Upper lobe of left lung (tissue), 4 donors: ENCODE measurements around the gene COPZ1.

Experiments
- CTCF ChIP-seq, 6 experiments: fragments of 450-650 bp in 4 of 6; fragments of 200-600 bp in 2 of 6; sonication (generic) in 2 of 6; IDR thresholded peaks; one replicate each; pipeline ENCODE4 v1.5.1; 2016 to 2019; ENCODE audit warnings: antibody characterized with exemption in 6 of 6
- EP300 ChIP-seq, 4 donors: sonication (generic); formaldehyde crosslinking; IDR thresholded peaks; one replicate each; pipeline ENCODE4 v1.5.1; 2017; ENCODE audit warnings: antibody characterized with exemption in 4 of 4, control low read depth in 2 of 4
- POLR2A ChIP-seq, 4 donors: fragments of 450-650 bp; IDR thresholded peaks; one replicate each; pipeline ENCODE4 v1.5.1; 2016 to 2017; ENCODE audit warnings: antibody characterized with exemption in 4 of 4, mild to moderate bottlenecking in 2 of 4
- POLR2AphosphoS5 ChIP-seq, 2 donors: sonication (generic); formaldehyde crosslinking; IDR thresholded peaks; one replicate each; pipeline ENCODE4 v1.5.1; 2017; ENCODE audit warnings: antibody characterized with exemption in 2 of 2

DNA sequence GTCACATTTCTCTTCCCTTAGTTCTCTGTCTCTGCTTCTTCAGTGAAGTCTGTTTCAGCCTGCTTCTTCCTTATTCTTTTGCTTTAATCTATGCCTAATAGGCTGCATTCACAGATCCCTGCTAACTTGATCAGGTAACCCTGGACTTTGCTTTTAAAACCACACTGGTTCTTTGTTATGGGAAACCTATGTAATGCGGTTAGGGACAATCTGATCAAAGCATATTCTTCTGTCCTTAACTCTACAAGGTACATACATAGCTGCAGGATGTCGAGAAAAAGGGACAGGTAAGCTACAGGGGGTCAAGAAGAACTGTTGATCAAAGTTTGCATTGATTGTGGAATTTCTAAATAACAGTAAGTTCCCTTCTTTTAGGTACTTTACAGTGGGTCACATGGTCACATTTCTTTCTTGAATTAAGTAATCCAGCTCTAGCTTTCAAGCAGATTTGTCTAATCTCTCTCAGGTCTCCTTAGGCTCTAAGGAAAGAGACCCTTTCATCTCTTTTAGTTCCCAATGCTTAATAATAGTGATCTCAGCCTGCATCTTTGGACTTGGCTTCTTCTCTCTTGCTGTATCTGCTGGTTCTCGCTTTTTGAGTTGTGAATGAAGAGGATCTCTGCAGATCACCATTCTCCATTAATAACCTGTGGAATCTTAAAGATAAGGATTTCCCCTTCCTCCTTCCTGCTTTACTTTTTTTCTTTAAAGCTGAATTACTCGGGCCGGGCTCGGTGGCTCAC lies 3.8 kb downstream of the COPZ1 start:
- TF ChIP-seq POLR2A (IDR thresholded peaks at IDR 0.05): no peak
- TF ChIP-seq CTCF (IDR thresholded peaks at IDR 0.05): no peak
- TF ChIP-seq POLR2AphosphoS5 (IDR thresholded peaks at IDR 0.05): no peak
- no peak for TF ChIP-seq EP300 (IDR thresholded peaks at IDR 0.05)
